ENCODE measurements around the gene MLKL.
A peak's percentile ranks its signal among the peaks of the same experiment; 100 is the strongest.
"Not testable (repeated sequence)": the region's sequence is repeated elsewhere in the genome, so short reads cannot be mapped to it uniquely, and the experiment has no call there.

MLKL gene

GRCh38 chr16:74699666-74700065 is 996 bp downstream of the MLKL start:
- no peak for DNase-seq (ENCODE audit: low read depth)

- DNase-seq (ENCODE audit: low read depth) = no peak
These were observed 2.4 kb downstream of the MLKL start for GRCh38 chr16:74698222-74698621.

- peak; percentile 28 for DNase-seq (ENCODE audit: low read depth)
These were observed 4.9 kb downstream of the MLKL start for GRCh38 chr16:74695450-74696422.

- DNase-seq (ENCODE audit: low read depth) = no peak
These were observed 9.4 kb downstream of the MLKL start for GRCh38 chr16:74691093-74691855.

GRCh38 chr16:74682556-74682955 is 18.1 kb downstream of the MLKL start:
- no peak for DNase-seq (ENCODE audit: low read depth)

- no peak for DNase-seq (ENCODE audit: low read depth)
These were observed 20.0 kb downstream of the MLKL start for GRCh38 chr16:74680681-74681080.

GRCh38 chr16:74679983-74680382 is 20.7 kb downstream of the MLKL start:
- DNase-seq (ENCODE audit: low read depth) = no peak

- no peak for DNase-seq (ENCODE audit: low read depth)
These were observed 22.8 kb downstream of the MLKL start for GRCh38 chr16:74677868-74678267.

- DNase-seq (ENCODE audit: low read depth) = no peak
These were observed 26.8 kb downstream of the MLKL start for GRCh38 chr16:74673876-74674275.

GRCh38 chr16:74668877-74669276 is 31.8 kb downstream of the MLKL start:
- DNase-seq (ENCODE audit: low read depth) = not testable (repeated sequence)

- peak; percentile 3 for DNase-seq (ENCODE audit: low read depth)
These were observed 33.4 kb downstream of the MLKL start for GRCh38 chr16:74667255-74667700.

- peak; percentile 93 for DNase-seq (ENCODE audit: low read depth)
These were observed 34.0 kb downstream of the MLKL start, which contains the start of gene RFWD3 for GRCh38 chr16:74666425-74667254. RFWD3 (minus strand) TSS chr16:74666877; CDS start chr16:74661449, 5,428 bp downstream.

GRCh38 chr16:74666010-74666421 is 34.6 kb downstream of the MLKL start:
- no peak for DNase-seq (ENCODE audit: low read depth)

GRCh38 chr16:74661064-74661463 is 39.6 kb downstream of the MLKL start:
- no peak for DNase-seq (ENCODE audit: low read depth)

- DNase-seq (ENCODE audit: low read depth) = no peak
These were observed 40.3 kb downstream of the MLKL start for GRCh38 chr16:74660383-74660782.

- DNase-seq (ENCODE audit: low read depth) = no peak
These were observed 41.6 kb downstream of the MLKL start for GRCh38 chr16:74659041-74659440.

GRCh38 chr16:74657870-74658642 is 42.6 kb downstream of the MLKL start:
- no peak for DNase-seq (ENCODE audit: low read depth)

GRCh38 chr16:74654536-74655050 is 46.1 kb downstream of the MLKL start:
- no peak for DNase-seq (ENCODE audit: low read depth)

- not testable (repeated sequence) for DNase-seq (ENCODE audit: low read depth)
These were observed 47.8 kb downstream of the MLKL start for GRCh38 chr16:74652883-74653282.

- no peak for DNase-seq (ENCODE audit: low read depth)
These were observed 48.4 kb downstream of the MLKL start for GRCh38 chr16:74652249-74652648.

GRCh38 chr16:74651841-74652240 is 48.8 kb downstream of the MLKL start:
- DNase-seq (ENCODE audit: low read depth) = no peak
